SK-N-SH (cell line): ENCODE measurements around the gene ADORA3. TPM values are rescaled to one million over a fixed set of nuclear protein-coding genes. Genes with fewer than 3 reads are reported as not detected.
A peak's percentile ranks its signal among the peaks of the same experiment; 100 is the strongest.
"Not testable (repeated sequence)": the region's sequence is repeated elsewhere in the genome, so short reads cannot be mapped to it uniquely, and the experiment has no call there.

Experiments
- CTCF ChIA-PET: fragments of 300-600, 350-600 bp; formaldehyde crosslinking; extraction: SDS; loops from one replicate; lab custom pipeline; 2021; lab: Yijun Ruan, JAX
- POLR2A ChIA-PET: fragments of 350-600 bp; sonication (Branson Sonifier 250); formaldehyde crosslinking; extraction: SDS; loops from one replicate; lab custom pipeline; 2020; ENCODE audit warnings: antibody characterized with exemption, inconsistent platforms; lab: Yijun Ruan, JAX
- DNase-seq: peaks from one replicate; pipeline ENCODE4 v3.0.0; 2012
- H2AFZ ChIP-seq: fragments of 200-600 bp; sonication (generic); 2 replicates; pipeline ENCODE4 v1.8.1; 2016; ENCODE audit warnings: antibody characterized with exemption, mild to moderate bottlenecking, low read depth
- H3F3A ChIP-seq: fragments of 200-600 bp; sonication (generic); replicated peaks from 2 replicates; pipeline ENCODE3; 2016; ENCODE audit warnings: antibody characterized with exemption, mild to moderate bottlenecking; ENCODE audit not compliant: insufficient read depth
- H3K27ac ChIP-seq, 2 experiments: fragments of 200-500 bp in 1 of 2; fragments of 200-600 bp in 1 of 2; sonication (Bioruptor generic) in 1 of 2; sonication (generic), shearing (Covaris generic) in 1 of 2; 2 replicates each; pipeline versions ENCODE4 v1.5.1 to v1.6.1; 2014 to 2016; ENCODE audit warnings: low read depth in 2 of 2, inconsistent platforms in 1 of 2, low read length in 1 of 2, mild to moderate bottlenecking in 1 of 2, mixed read lengths in 1 of 2
- H3K27me3 ChIP-seq: fragments of 200-600 bp; sonication (generic), shearing (Covaris generic); 2 replicates; pipeline ENCODE4 v1.6.1; 2016; ENCODE audit warnings: mixed run types; ENCODE audit not compliant: insufficient read depth
- H3K36me3 ChIP-seq, 2 experiments: fragments of 200-500 bp in 1 of 2; fragments of 200-600 bp in 1 of 2; sonication (Bioruptor generic) in 1 of 2; sonication (generic) in 1 of 2; replicated peaks in 1 of 2; 2 replicates each; pipeline versions ENCODE3 to v1.5.1; 2014 to 2016; ENCODE audit warnings: low read length in 1 of 2, mild to moderate bottlenecking in 1 of 2; ENCODE audit not compliant: insufficient read depth in 2 of 2, control insufficient read depth in 1 of 2
- H3K4me1 ChIP-seq, 2 experiments: fragments of 200-500 bp in 1 of 2; fragments of 200-600 bp in 1 of 2; sonication (Bioruptor generic) in 1 of 2; sonication (generic), shearing (Covaris generic) in 1 of 2; 2 replicates each; pipeline versions ENCODE4 v1.5.1 to v1.6.1; 2014 to 2016; ENCODE audit warnings: low read depth in 1 of 2, low read length in 1 of 2, mixed run types in 1 of 2; ENCODE audit not compliant: insufficient read depth in 2 of 2, control insufficient read depth in 1 of 2
- H3K4me2 ChIP-seq: fragments of 200-600 bp; sonication (generic), shearing (Covaris generic); 2 replicates; pipeline ENCODE4 v1.6.1; 2017; ENCODE audit warnings: mixed run types
- H3K4me3 ChIP-seq, 2 experiments: fragments of 200-500 bp in 1 of 2; fragments of 200-600 bp in 1 of 2; sonication (Bioruptor generic) in 1 of 2; sonication (generic), shearing (Covaris generic) in 1 of 2; 2 replicates each; pipeline versions ENCODE4 v1.5.1 to v1.8.1; 2014 to 2016; ENCODE audit warnings: low read depth in 2 of 2, inconsistent platforms in 1 of 2, low read length in 1 of 2, mild to moderate bottlenecking in 1 of 2, mixed read lengths in 1 of 2, moderate library complexity in 1 of 2
- H3K79me2 ChIP-seq: fragments of 200-600 bp; sonication (generic); 2 replicates; pipeline ENCODE4 v1.8.1; 2017; ENCODE audit warnings: mild to moderate bottlenecking; ENCODE audit not compliant: insufficient read depth
- H3K9ac ChIP-seq: fragments of 200-600 bp; sonication (generic); 2 replicates; pipeline ENCODE4 v1.6.1; 2017; ENCODE audit warnings: mixed run types
- H3K9me2 ChIP-seq: fragments of 200-600 bp; sonication (generic); 2 replicates; pipeline ENCODE4 v1.6.1; 2017; ENCODE audit warnings: mixed run types
- H3K9me3 ChIP-seq: fragments of 200-600 bp; sonication (generic); 2 replicates; pipeline ENCODE4 v1.6.1; 2017; ENCODE audit warnings: mixed run types, mild to moderate bottlenecking, moderate library complexity
- H4K20me1 ChIP-seq: fragments of 200-600 bp; sonication (generic); 2 replicates; pipeline ENCODE4 v1.6.1; 2017; ENCODE audit warnings: mild to moderate bottlenecking, mixed run types; ENCODE audit not compliant: insufficient read depth
- CHD2 ChIP-seq: fragments of 150-350 bp; IDR thresholded peaks from 2 replicates; pipeline ENCODE4 v1.6.1; 2018; ENCODE audit warnings: low read length; ENCODE audit not compliant: partially characterized antibody
- EZH2phosphoT487 ChIP-seq: fragments of 200-600 bp; sonication (generic); IDR thresholded peaks from 2 replicates; pipeline ENCODE4 v1.6.1; 2017; ENCODE audit warnings: low read depth, mixed run types, mild to moderate bottlenecking, antibody characterized with exemption, moderate library complexity, borderline replicate concordance
- GABPA ChIP-seq: IDR thresholded peaks from 2 replicates; pipeline ENCODE4 v1.4.0; 2012; ENCODE audit warnings: low read depth, mild to moderate bottlenecking
- JUND ChIP-seq: IDR thresholded peaks from 2 replicates; pipeline ENCODE4 v1.4.0; 2012
- MAX ChIP-seq: IDR thresholded peaks from 2 replicates; pipeline ENCODE4 v1.4.0; 2012; ENCODE audit warnings: low read depth
- MXI1 ChIP-seq: IDR thresholded peaks from 2 replicates; pipeline ENCODE4 v1.6.1; 2012; ENCODE audit warnings: mild to moderate bottlenecking, low read depth, low read length, improper control_type of control experiment
- NFIC ChIP-seq: IDR thresholded peaks from 2 replicates; pipeline ENCODE4 v1.4.0; 2012; ENCODE audit warnings: borderline replicate concordance
- NRF1 ChIP-seq: IDR thresholded peaks from 2 replicates; pipeline ENCODE4 v1.6.1; 2012; ENCODE audit warnings: low read depth, mild to moderate bottlenecking, low read length
- POLR2AphosphoS5 ChIP-seq: IDR thresholded peaks from 2 replicates; pipeline ENCODE4 v1.6.1; 2012; ENCODE audit warnings: low read depth, low read length
- RCOR1 ChIP-seq: fragments of 150-350 bp; IDR thresholded peaks from 2 replicates; pipeline ENCODE4 v1.6.1; 2017; ENCODE audit warnings: antibody characterized with exemption, low read length
- YY1 ChIP-seq: IDR thresholded peaks from 2 replicates; pipeline ENCODE4 v1.4.0; 2012; ENCODE audit warnings: low read depth, mild to moderate bottlenecking
- WGBS: methylation state at CpG from one replicate; pipeline ENCODE4 v1.1.6; 2017; ENCODE audit warnings: low lambda C conversion rate; 5-methylcytosine and 5-hydroxymethylcytosine counted together
- polyA plus RNA-seq, 3 experiments: library from polyadenylated mRNA; depleted of rRNA; stranded (reverse); fragments of >200 nt; gene quantifications; 2 replicates each; pipeline ENCODE4 v1.2.3, GENCODE V29; 2012
- TF ChIP-seq, protein P1 (sequence below): IDR thresholded peaks from 2 replicates; pipeline ENCODE4 v1.6.1; 2012; ENCODE audit warnings: mild to moderate bottlenecking, low read depth, low read length, moderate library complexity
- TF ChIP-seq, protein P2 (sequence below): fragments of 150-350 bp; IDR thresholded peaks from 2 replicates; pipeline ENCODE4 v1.6.1; 2017; ENCODE audit warnings: antibody characterized with exemption, low read length, low read depth, borderline replicate concordance

The ADORA3 gene
- polyA plus RNA-seq, 1 of the 3 experiments (the other 2 are of a cell fraction), result not detected

DNA sequence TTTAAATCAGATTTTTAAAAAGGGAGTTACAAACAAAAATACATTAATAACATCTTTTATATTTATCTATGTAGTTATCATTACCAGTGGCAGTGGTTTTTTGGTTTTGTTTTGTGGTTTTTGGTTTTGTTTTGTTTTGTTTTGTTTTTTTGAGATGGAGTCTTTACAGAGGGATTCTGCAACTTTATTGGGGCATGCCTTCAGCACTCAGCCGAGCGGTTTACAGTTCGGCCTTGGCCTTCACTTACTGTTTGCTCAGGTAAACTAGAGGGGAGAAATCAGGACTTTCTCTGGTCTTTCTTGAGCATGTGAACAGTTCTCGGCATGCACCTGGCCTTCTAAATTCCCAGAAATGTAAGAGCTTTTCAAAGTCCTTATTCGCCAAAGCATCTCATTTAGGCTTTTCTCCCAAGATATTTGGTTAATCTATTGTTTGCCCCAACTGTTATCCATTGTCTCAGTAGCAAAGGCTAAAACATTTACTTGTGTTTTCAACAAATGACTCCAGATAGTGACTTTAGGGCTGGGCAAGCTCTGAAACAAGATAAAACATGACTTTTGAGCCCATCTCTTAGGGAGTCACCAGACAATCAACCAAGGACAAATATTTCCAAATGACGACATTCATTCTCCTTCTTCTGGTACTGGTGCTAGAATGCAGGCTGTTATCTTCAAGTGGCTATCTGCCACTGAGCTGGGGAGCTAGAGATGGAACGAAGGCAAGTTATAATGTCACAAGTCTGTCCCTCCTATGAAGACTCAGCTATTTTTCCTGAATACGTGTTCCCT, 48.4 kb upstream of the ADORA3 start:
- H3K79me2 ChIP-seq, result no peaks in the 10 kb centered on the region
- no peak overlapping the region for H3K27ac ChIP-seq
- H3K9ac ChIP-seq, result no peak overlapping the region
- H3K4me3 ChIP-seq, result no peak overlapping the region
- H4K20me1 ChIP-seq, result no peaks in the 10 kb centered on the region
- H3K4me2 ChIP-seq, result no peak overlapping the region
- H3K4me1 ChIP-seq, result no peaks in the 10 kb centered on the region
- H3F3A ChIP-seq, result peaks cover 16% of the 10 kb centered on the region
- TF ChIP-seq MAX, result no peak
- 88% methylated on average over 8 of the region's 8 CpGs for WGBS
- H3K27me3 ChIP-seq, result no peaks in the 10 kb centered on the region
- no peak overlapping the region; the same call in 1 of the 2 replicates for H2AFZ ChIP-seq
- ChIA-PET CTCF (interaction anchor here (0.8 to 1.5 kb wide), 2 partner anchors 10 to 43 kb away, joined by 3 to 6 read pairs; no protein-coding TSS in a partner anchor), POLR2A (no interaction called here)
- H3K9me3 ChIP-seq, result no peaks in the 10 kb centered on the region
- DNase-seq, result no peak
- H3K36me3 ChIP-seq, result peaks cover 0 to 2% of the 10 kb centered on the region in 2 experiments
- H3K9me2 ChIP-seq, result no peaks in the 10 kb centered on the region

DNA sequence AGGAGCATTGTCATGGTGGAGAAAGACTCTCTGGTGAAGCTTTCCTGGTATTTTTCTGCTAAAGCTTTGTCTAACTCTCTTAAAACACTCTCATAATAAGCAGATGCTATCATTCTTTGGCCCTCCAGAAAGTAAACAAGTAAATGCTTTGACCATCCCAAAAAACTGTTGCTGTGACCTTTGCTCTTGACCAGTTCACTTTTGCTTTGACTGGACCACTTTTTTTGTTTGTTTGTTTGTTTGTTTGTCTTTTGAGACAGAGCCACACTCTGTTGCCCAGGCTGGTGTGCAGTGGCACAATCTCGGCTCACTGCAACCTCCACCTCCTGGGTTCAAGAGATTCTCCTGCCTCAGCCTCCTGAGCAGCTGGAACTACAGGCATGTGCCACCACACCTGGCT, 44.4 kb upstream of the ADORA3 start:
- H3K4me2 ChIP-seq, H3K79me2 ChIP-seq, H3K27me3 ChIP-seq, H3K9me2 ChIP-seq, H2AFZ ChIP-seq, DNase-seq, H3K36me3 ChIP-seq, H3F3A ChIP-seq, H3K9ac ChIP-seq, H3K4me3 ChIP-seq, H4K20me1 ChIP-seq, H3K9me3 ChIP-seq, POLR2A ChIA-PET, H3K4me1 ChIP-seq, H3K27ac ChIP-seq: not testable (repeated sequence)
- CTCF ChIA-PET, result interaction anchor here (1.6 kb wide), 1 partner anchor 102 kb away, joined by 3 read pairs; no protein-coding TSS in a partner anchor
- WGBS, result 42% methylated on average over 1 of the region's 1 CpG

DNA sequence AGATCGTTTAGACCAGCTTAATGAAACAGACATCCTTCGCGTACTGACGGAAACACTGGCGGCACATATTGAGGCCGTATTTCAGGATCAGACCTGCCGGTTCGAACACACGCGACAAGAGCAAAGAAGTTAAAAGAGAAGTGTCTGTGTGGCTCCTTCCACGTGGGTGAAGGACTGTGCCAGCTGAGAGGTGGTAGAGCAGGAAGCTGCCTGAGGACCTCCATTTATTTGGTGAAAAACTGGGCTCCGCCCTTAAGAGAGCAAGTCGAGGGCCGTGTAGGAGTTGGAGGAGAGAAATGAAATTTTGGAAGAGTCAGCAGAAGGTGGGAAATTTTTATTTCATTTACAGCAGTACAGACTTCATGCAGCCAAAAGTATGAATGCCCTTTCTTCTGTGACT, 38.8 kb upstream of the ADORA3 start:
- POLR2A ChIA-PET, result no interaction called here
- no peaks in the 10 kb centered on the region for H3K9me3 ChIP-seq
- H3K36me3 ChIP-seq, result no peaks in the 10 kb centered on the region
- no peaks in the 10 kb centered on the region for H3K79me2 ChIP-seq
- no peak overlapping the region for H3K4me3 ChIP-seq
- H3K27ac ChIP-seq, result no peak overlapping the region
- H3K4me1 ChIP-seq, result peaks cover 0 to 9% of the 10 kb centered on the region in 2 experiments; a peak in 3 of 4 replicates
- CTCF ChIA-PET, result interaction anchor here (0.8 to 1.6 kb wide), 2 partner anchors 9 to 34 kb away, joined by 3 to 5 read pairs; no protein-coding TSS in a partner anchor
- peak overlapping the region; percentile 66; the same call in 1 of the 2 replicates for H2AFZ ChIP-seq
- no peaks in the 10 kb centered on the region for H4K20me1 ChIP-seq
- DNase-seq, result no peak
- no peaks in the 10 kb centered on the region for H3K27me3 ChIP-seq
- WGBS, result 85% methylated on average over 14 of the region's 14 CpGs
- H3K9me2 ChIP-seq, result no peaks in the 10 kb centered on the region
- H3F3A ChIP-seq, result no peaks in the 10 kb centered on the region
- H3K4me2 ChIP-seq, result no peak overlapping the region
- H3K9ac ChIP-seq, result no peak overlapping the region
- TF ChIP-seq YY1 (no peak), GABPA (no peak), NRF1 (no peak), POLR2AphosphoS5 (no peak), CHD2 (no peak), MXI1 (no peak), EZH2phosphoT487 (no peak), RCOR1 (no peak), NFIC (no peak), JUND (no peak), MAX (no peak)
- TF ChIP-seq, protein P1, sequence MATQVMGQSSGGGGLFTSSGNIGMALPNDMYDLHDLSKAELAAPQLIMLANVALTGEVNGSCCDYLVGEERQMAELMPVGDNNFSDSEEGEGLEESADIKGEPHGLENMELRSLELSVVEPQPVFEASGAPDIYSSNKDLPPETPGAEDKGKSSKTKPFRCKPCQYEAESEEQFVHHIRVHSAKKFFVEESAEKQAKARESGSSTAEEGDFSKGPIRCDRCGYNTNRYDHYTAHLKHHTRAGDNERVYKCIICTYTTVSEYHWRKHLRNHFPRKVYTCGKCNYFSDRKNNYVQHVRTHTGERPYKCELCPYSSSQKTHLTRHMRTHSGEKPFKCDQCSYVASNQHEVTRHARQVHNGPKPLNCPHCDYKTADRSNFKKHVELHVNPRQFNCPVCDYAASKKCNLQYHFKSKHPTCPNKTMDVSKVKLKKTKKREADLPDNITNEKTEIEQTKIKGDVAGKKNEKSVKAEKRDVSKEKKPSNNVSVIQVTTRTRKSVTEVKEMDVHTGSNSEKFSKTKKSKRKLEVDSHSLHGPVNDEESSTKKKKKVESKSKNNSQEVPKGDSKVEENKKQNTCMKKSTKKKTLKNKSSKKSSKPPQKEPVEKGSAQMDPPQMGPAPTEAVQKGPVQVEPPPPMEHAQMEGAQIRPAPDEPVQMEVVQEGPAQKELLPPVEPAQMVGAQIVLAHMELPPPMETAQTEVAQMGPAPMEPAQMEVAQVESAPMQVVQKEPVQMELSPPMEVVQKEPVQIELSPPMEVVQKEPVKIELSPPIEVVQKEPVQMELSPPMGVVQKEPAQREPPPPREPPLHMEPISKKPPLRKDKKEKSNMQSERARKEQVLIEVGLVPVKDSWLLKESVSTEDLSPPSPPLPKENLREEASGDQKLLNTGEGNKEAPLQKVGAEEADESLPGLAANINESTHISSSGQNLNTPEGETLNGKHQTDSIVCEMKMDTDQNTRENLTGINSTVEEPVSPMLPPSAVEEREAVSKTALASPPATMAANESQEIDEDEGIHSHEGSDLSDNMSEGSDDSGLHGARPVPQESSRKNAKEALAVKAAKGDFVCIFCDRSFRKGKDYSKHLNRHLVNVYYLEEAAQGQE, result no peak
- TF ChIP-seq, protein P2, sequence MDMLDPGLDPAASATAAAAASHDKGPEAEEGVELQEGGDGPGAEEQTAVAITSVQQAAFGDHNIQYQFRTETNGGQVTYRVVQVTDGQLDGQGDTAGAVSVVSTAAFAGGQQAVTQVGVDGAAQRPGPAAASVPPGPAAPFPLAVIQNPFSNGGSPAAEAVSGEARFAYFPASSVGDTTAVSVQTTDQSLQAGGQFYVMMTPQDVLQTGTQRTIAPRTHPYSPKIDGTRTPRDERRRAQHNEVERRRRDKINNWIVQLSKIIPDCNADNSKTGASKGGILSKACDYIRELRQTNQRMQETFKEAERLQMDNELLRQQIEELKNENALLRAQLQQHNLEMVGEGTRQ, result no peak
